GM21529 (cell line): ENCODE results near the gene SPDYE3.
A peak's percentile ranks its signal among the peaks of the same experiment; 100 is the strongest.

Source experiments
- ATAC-seq: cut with Tn5 transposase; IDR thresholded peaks from one replicate; pipeline ENCODE4 v1.9.1; 2021; ENCODE audit not compliant: unreplicated experiment

SPDYE3 gene

DNA sequence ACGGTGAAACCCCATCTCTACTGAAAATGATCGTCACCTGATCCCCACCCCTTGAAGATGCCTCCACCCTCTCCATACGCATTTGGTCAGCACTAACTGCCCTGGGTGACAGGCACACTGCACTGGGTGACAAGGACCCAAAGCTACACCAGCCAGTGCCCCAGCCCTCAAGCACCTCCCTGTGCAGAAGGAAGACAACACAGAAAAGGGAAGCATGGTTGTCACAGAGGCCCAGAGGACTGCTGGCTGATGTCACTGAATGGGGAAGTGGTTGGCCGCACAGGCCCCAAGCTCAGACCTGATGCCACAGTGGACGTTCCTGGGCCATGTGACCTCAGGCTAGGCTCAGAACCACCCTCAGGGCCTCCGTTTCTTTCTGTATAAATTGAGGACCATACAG lies 61.6 kb downstream of the SPDYE3 start:
- ATAC-seq, result peak; percentile 65

DNA sequence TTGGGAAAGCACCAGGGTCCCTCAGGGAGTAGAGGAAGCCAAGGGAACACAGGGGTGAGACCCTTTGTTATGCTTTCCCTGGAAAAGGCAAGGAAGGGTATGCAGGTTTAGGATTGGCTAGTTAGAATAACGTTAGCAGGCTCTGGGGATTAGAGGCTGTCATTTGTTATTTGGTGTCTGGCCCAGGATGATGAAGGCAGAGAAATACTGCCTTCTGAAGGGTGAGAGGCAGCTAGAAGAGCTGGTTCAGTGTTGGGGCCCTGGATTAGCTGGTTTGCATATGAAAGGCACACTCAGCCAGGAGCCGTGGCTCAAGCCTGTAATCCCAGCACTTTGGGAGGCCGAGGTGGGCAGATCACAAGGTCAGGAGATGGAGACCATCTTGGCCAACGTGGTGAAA lies 62.8 kb downstream of the SPDYE3 start:
- no peak for ATAC-seq

DNA sequence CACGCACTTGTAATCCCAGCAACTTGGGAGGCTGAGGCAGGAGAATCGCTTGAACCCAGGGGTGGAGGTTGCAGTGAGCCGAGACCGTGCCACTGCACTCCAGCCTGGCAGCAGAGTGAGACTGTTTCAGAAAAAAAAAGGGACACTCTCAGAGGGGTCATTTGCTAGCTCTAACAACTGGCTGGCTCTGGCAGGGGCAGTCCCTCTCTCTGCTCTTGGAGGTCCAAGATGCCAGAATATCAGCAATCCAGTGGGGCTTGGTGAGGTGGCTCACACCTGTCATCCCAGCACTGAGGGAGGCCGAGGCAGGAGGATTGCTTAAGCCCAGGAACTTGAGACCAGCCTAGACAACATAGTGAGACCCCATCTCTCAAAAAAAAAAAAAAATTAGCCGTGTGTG lies 63.2 kb downstream of the SPDYE3 start:
- no peak for ATAC-seq

DNA sequence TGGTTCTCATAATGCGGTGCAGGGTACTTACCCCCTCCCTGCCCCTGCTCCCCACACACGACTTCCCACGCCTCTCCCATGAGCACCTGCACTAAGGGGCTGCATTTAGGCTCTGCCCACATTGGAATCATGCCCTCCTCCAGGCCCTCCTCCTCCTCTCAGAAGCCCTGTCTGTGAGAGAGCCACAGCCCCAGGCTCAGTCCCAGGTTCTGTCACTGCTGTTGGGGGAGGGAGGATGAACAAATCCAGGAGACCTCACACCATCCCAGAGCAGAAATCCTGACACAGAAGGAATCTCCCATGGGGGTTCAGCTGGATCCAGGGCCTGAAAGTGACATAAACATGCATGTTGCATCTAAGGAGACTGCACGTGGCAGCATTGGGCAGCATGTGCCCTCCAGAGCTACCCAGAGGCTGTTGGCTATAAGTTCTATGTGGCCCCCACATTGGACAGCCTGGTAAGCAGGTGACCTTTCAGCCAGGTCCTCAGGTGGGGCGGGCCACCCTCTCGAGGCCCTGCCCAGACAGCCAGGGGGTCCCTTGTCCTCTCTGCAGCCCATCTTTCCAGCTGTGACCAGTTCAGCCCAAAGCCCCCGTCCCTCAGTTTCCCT lies 64.2 kb downstream of the SPDYE3 start:
- ATAC-seq, result no peak
